ENCODE measurements around the gene SLC40A1.
A peak's percentile ranks its signal among the peaks of the same experiment; 100 is the strongest.

The SLC40A1 gene

GRCh38 chr2:189599245-189599644 is 18.7 kb upstream of the SLC40A1 start:
- DNase-seq = no peak

- no peak for DNase-seq
These were observed 14.8 kb upstream of the SLC40A1 start for GRCh38 chr2:189595417-189595816.

GRCh38 chr2:189594305-189594704 is 13.7 kb upstream of the SLC40A1 start:
- DNase-seq = no peak

GRCh38 chr2:189593115-189593514 is 12.5 kb upstream of the SLC40A1 start:
- no peak for DNase-seq

- no peak for DNase-seq
These were observed 11.9 kb upstream of the SLC40A1 start for GRCh38 chr2:189592353-189592984.

GRCh38 chr2:189587780-189588179 is 7.2 kb upstream of the SLC40A1 start:
- DNase-seq = no peak

- no peak for DNase-seq
These were observed 4.7 kb upstream of the SLC40A1 start for GRCh38 chr2:189585226-189585756.

- no peak for DNase-seq
These were observed 4.1 kb upstream of the SLC40A1 start for GRCh38 chr2:189584686-189585085.

GRCh38 chr2:189583227-189584198 is 2.9 kb upstream of the SLC40A1 start:
- DNase-seq = no peak

- DNase-seq = no peak
These were observed 2.2 kb upstream of the SLC40A1 start for GRCh38 chr2:189582809-189583192.

- DNase-seq = no peak
These were observed 1.7 kb upstream of the SLC40A1 start for GRCh38 chr2:189582140-189582808.

- DNase-seq = peak in 1 of 2 experiments; percentile 58
These were observed 961 bp upstream of the SLC40A1 start for GRCh38 chr2:189581354-189582139.

GRCh38 chr2:189580241-189580651 is 340 bp downstream of the SLC40A1 start:
- peak in 1 of 2 experiments; percentile 72 for DNase-seq

- no peak for DNase-seq
These were observed 900 bp downstream of the SLC40A1 start for GRCh38 chr2:189579585-189580186.

- DNase-seq = no peak
These were observed 2.2 kb downstream of the SLC40A1 start for GRCh38 chr2:189578272-189578950.

GRCh38 chr2:189577121-189577520 is 3.5 kb downstream of the SLC40A1 start:
- DNase-seq = no peak

GRCh38 chr2:189576396-189576795 is 4.2 kb downstream of the SLC40A1 start:
- no peak for DNase-seq

- no peak for DNase-seq
These were observed 5.7 kb downstream of the SLC40A1 start for GRCh38 chr2:189574793-189575475.

- DNase-seq = no peak
These were observed 10.0 kb downstream of the SLC40A1 start for GRCh38 chr2:189570570-189571031.

GRCh38 chr2:189569295-189569910 is 11.2 kb downstream of the SLC40A1 start:
- no peak for DNase-seq
